Ovary (tissue), 3 donors: ENCODE data around the gene GPR89B.
"Not testable (repeated sequence)": the region's sequence is repeated elsewhere in the genome, so short reads cannot be mapped to it uniquely, and the experiment has no call there.

ENCODE experiments used
- POLR2A ChIP-seq: fragments of 450-650 bp; IDR thresholded peaks from one replicate; pipeline ENCODE4 v1.6.1; 2017; ENCODE audit warnings: antibody characterized with exemption, mild to moderate bottlenecking, moderate library complexity
- TF ChIP-seq, protein P1 (sequence below), 3 donors: fragments of 450-650 bp in 2 of 3; fragments of 200-600 bp in 1 of 3; IDR thresholded peaks; one replicate each; pipeline versions ENCODE4 v1.5.1 to v1.8.0; 2016 to 2022; ENCODE audit warnings: antibody characterized with exemption in 3 of 3, mild to moderate bottlenecking in 1 of 3
- donor health status: DM: no; HTN: no; CAD: no.

DNA sequence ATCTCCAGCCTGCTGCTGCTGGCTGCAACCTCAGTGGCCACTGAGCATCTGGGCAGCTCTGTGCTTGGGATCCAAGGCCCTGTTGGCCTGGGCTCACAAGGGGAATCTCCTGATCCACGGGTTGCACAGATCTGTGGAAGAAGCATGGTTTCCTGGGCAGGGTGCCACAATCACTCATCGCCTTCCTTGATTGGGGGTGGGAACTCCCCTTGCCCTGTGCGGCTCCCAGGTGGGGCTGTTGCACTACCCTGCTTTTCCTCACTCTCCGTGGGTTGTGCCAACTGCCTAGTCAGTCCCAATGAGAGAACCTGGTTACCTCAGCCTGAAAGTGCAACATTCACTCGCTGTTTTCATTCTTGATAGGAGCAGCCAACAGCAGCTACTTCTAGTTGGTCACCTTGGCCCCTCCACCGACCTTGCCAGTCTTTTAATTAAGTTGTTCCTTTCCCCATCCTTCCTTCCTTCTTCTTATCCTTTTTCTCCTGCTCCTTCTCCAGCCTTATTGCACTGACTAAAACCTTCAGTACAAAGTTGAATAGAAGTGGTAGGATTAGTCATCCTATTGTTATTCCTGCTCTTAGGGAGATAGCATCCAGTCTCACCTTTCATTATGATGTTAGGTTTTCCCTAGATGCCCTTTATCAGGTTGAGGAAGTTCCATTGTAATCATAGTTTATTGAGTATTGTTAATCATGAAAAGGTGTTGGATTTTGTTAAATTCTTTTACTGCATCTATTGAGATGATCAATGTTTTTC lies 50.9 kb downstream of the GPR89B start:
- TF ChIP-seq, protein P1, sequence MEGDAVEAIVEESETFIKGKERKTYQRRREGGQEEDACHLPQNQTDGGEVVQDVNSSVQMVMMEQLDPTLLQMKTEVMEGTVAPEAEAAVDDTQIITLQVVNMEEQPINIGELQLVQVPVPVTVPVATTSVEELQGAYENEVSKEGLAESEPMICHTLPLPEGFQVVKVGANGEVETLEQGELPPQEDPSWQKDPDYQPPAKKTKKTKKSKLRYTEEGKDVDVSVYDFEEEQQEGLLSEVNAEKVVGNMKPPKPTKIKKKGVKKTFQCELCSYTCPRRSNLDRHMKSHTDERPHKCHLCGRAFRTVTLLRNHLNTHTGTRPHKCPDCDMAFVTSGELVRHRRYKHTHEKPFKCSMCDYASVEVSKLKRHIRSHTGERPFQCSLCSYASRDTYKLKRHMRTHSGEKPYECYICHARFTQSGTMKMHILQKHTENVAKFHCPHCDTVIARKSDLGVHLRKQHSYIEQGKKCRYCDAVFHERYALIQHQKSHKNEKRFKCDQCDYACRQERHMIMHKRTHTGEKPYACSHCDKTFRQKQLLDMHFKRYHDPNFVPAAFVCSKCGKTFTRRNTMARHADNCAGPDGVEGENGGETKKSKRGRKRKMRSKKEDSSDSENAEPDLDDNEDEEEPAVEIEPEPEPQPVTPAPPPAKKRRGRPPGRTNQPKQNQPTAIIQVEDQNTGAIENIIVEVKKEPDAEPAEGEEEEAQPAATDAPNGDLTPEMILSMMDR (IDR thresholded peaks at IDR 0.05): not testable (repeated sequence)
- not testable (repeated sequence) for TF ChIP-seq POLR2A
